Measurements from ENCODE around the gene PLIN3. TPM values are rescaled to one million over a fixed set of nuclear protein-coding genes. Genes with fewer than 3 reads are reported as not detected.

Gene PLIN3
- total RNA-seq, 1 experiment from 2014 or later = 104 TPM

- no peaks in the 10 kb centered on the region for H3K9me3 ChIP-seq (ENCODE audit: insufficient read depth, low read depth)
- H3K27me3 ChIP-seq (ENCODE audit: insufficient read depth, low read depth) = no peaks in the 10 kb centered on the region
- peaks cover 49% of the 10 kb centered on the region for H3K4me1 ChIP-seq (replicated peaks; ENCODE audit: insufficient read depth)
- 0 out of 2 replicates have a peak, but pooled peaks cover 3% of the 10 kb centered on the region for H3K36me3 ChIP-seq (ENCODE audit: low read depth)
- no peaks in the 10 kb centered on the region for H4K20me1 ChIP-seq (ENCODE audit: insufficient read depth)
- CTCF ChIA-PET = interaction anchor here (0.5 to 1.0 kb wide), 4 partner anchors 44 to 653 kb away, joined by 3 to 8 read pairs (median 6); no protein-coding TSS in a partner anchor
- DNase-seq = peak; percentile 89 to 91
- intact Hi-C loops (cut with micrococcal nuclease; ENCODE audit: unreplicated experiment) = loop anchor here (5.0 to 10.0 kb wide), 2 partner anchors 57 to 200 kb away; no protein-coding TSS in a partner anchor
- TF ChIP-seq CTCF (conservative IDR thresholded peaks at IDR 0.05) = no peak
- TF ChIP-seq EZH2 (IDR thresholded peaks at IDR 0.05; ENCODE audit: low read depth) = no peak
- peak overlapping the region; percentile 60 for H3K4me2 ChIP-seq
- H3F3A ChIP-seq (ENCODE audit: insufficient read depth, low read depth) = peaks cover 47% of the 10 kb centered on the region
- peaks cover 77% of the 10 kb centered on the region for H3K79me2 ChIP-seq (ENCODE audit: low read depth)
- H3K27ac ChIP-seq = peak overlapping the region; percentile 89
- BruUV-seq (replicated peaks) = no TSS peak
- H3K9me2 ChIP-seq (ENCODE audit: insufficient read depth) = no peaks in the 10 kb centered on the region
- no peak overlapping the region; the same call in 1 of the 2 replicates for H3K4me3 ChIP-seq
- no peak overlapping the region for H2AFZ ChIP-seq
- POLR2A ChIA-PET (ENCODE audit: unreplicated experiment) = no interaction called here
These were observed 47.5 kb upstream of the PLIN3 start for GRCh38 chr19:4914736-4915501.

GRCh38 chr19:4913996-4914735 lies 46.7 kb upstream of the PLIN3 start:
- intact Hi-C loops (cut with micrococcal nuclease; ENCODE audit: unreplicated experiment) = loop anchor here (5.0 to 10.0 kb wide), 2 partner anchors 58 to 199 kb away; no protein-coding TSS in a partner anchor
- H2AFZ ChIP-seq = no peak overlapping the region
- 0 out of 2 replicates have a peak, but pooled peaks cover 3% of the 10 kb centered on the region for H3K36me3 ChIP-seq (ENCODE audit: low read depth)
- ChIA-PET CTCF (interaction anchor here (0.6 to 1.0 kb wide), 3 partner anchors 44 to 654 kb away, joined by 3 to 8 read pairs (median 8); no protein-coding TSS in a partner anchor), POLR2A (ENCODE audit: unreplicated experiment) (no interaction called here)
- H3K9me3 ChIP-seq (ENCODE audit: insufficient read depth, low read depth) = no peaks in the 10 kb centered on the region
- peak in 1 of 2 experiments; percentile 36 for DNase-seq
- no peak overlapping the region for H3K4me3 ChIP-seq
- peaks cover 47% of the 10 kb centered on the region for H3F3A ChIP-seq (ENCODE audit: insufficient read depth, low read depth)
- H3K27ac ChIP-seq = peak overlapping the region; percentile 89
- no peaks in the 10 kb centered on the region for H3K9me2 ChIP-seq (ENCODE audit: insufficient read depth)
- H4K20me1 ChIP-seq (ENCODE audit: insufficient read depth) = no peaks in the 10 kb centered on the region
- no peaks in the 10 kb centered on the region for H3K27me3 ChIP-seq (ENCODE audit: insufficient read depth, low read depth)
- peaks cover 72% of the 10 kb centered on the region for H3K79me2 ChIP-seq (ENCODE audit: low read depth)
- TF ChIP-seq EZH2 (IDR thresholded peaks at IDR 0.05; ENCODE audit: low read depth) (no peak), CTCF (conservative IDR thresholded peaks at IDR 0.05) (no peak)
- H3K4me1 ChIP-seq (replicated peaks; ENCODE audit: insufficient read depth) = peaks cover 49% of the 10 kb centered on the region
- peak overlapping the region; percentile 60 for H3K4me2 ChIP-seq
- no TSS peak for BruUV-seq (replicated peaks)
